Right ventricle myocardium inferior (tissue), 1 donor: Measurements from ENCODE around the gene NACC2. TPM values are rescaled to one million over a fixed set of nuclear protein-coding genes. Genes with fewer than 3 reads are reported as not detected.
A peak's percentile ranks its signal among the peaks of the same experiment; 100 is the strongest.

Source experiments
- ATAC-seq: fragments of 200-7000 bp; cut with Tn5 transposase; one replicate; pipeline ENCODE4 v1.9.1; 2020; ENCODE audit warnings: mild to moderate bottlenecking, moderate library complexity
- DNase-seq: peaks from one replicate; pipeline ENCODE4 v3.0.0; 2021; ENCODE audit errors: missing footprints
- intact Hi-C: fragments of 100-400 bp; cut with DNase I; formaldehyde crosslinking; loops from one replicate; pipeline ENCODE4 v1.11.0; 2022
- total RNA-seq: library from RNA; stranded (reverse); fragmentation: NEBNext Ultra II Directional; extraction: Animal tissue kit (Norgen Biotek cat#: 25700); gene quantifications from one replicate; pipeline ENCODE4 v1.2.1, GENCODE V29; 2021
- donor health status: DM: no; HTN: yes; CAD: no; lungs with severe emphysema.

NACC2 gene
- total RNA-seq, 1 donor from 2014 or later, result 37.0 TPM

- intact Hi-C loops, result loop anchor here (10.0 kb wide), 1 partner anchor 742 kb away; no protein-coding TSS in a partner anchor
- DNase-seq, result peak; percentile 37
- peak; percentile 29 for ATAC-seq
These were observed 138.3 kb downstream of the NACC2 start for GRCh38 chr9:135956802-135957174.

Other genes with a start within 250 kb of the NACC2 start
- 17.6 TPM for gene CAMSAP1, start 187.7 kb downstream of the NACC2 start, total RNA-seq
- gene UBAC1, start 133.9 kb downstream of the NACC2 start, total RNA-seq, result 119 TPM
- gene TMEM250, start 23.6 kb upstream of the NACC2 start, total RNA-seq, result 18.7 TPM
- gene LHX3, start 109.8 kb upstream of the NACC2 start, total RNA-seq, result not detected
- 8.3 TPM for gene QSOX2, start 150.5 kb upstream of the NACC2 start, total RNA-seq
- not detected for gene CCDC187, start 208.8 kb upstream of the NACC2 start, total RNA-seq
- 48.6 TPM for gene GPSM1, start 232.2 kb upstream of the NACC2 start, total RNA-seq